ENCODE measurements around the gene EFL1.
"Not testable (repeated sequence)": the region's sequence is repeated elsewhere in the genome, so short reads cannot be mapped to it uniquely, and the experiment has no call there.

EFL1 gene

DNA sequence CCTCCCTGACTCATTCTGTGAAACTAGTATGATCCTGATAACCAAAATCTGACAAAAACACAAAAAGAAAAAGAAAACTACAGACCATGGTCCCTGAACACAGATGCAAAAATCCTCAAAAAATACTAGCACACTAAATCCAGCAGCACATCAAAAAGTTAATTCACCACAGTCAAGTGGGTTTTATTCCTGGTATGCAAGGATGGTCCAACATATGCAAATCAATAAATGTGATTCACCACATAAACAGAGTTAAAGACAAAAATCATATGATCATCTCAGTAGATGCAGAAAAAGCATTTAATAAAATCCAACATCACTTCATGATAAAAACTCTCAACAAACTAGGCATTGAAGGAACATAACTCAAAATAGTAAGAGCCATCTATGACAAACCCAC lies 12.9 kb upstream of the EFL1 start:
- no peak for DNase-seq

DNA sequence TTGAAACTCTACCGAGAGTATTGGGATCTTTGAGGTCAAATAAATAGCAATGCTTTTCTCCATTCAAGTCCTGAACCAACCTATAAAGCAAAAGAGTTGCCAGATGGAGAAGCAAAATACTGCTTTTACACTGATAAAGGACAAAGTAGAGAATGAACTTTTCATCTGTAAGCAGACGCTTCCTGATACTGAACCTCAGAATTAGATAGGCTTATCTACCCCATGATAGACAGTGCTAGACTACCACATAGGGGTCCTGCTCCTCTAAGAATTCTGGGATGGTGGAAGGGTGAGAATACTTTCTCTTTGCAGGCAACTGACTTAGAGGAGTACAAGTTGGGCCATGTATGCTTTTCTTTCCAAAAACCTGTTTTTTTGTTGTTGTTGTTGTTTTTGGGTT lies 9.6 kb upstream of the EFL1 start:
- no peak for DNase-seq

- not testable (repeated sequence) for DNase-seq
Measured at GRCh38 chr15:82268454-82268853, 5.9 kb upstream of the EFL1 start.

- DNase-seq, result not testable (repeated sequence)
Measured at GRCh38 chr15:82267137-82267536, 4.6 kb upstream of the EFL1 start.

- no peak for DNase-seq
Measured at GRCh38 chr15:82263350-82263749, 816 bp upstream of the EFL1 start.

DNA sequence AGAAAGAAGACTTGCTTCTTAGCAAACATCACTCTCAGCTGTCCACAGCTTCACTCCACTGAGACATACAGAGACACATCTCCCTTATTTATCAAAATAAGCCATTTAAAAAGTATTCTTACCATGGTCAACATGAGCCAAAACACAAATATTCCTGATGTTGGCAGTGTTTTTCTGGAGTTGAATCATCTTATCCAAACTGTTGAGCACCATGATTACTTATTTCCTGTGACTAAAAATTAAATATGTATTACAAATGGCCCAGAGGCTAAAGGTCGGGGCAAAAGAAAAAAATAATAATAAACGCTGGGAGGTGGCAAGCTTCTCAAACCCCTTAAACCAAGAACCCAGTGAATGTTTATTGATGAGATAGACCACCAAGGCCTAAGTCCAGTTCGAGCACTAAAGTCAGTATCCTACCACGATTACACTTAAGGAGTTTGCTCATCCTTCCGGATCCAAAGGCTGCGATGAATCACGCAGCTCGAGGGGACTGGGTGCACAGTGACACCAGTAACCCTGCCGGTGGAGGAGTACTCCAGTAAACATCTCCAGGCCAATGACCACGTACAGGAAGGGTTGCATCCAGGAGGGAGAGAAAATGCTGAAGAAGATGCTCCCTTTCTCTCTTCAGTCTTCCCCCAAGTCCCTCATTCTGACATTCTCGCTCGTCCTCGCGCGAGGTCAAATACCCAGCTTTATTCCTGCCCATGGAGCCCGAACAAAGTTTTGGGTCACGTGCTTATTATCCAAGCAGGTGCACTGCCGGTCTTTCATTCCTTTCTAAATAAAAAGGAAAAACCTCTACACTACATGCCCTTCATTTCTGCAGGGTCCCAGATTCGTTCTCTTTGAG lies 740 bp downstream of the EFL1 start:
- peak; percentile 58 for DNase-seq

- not testable (repeated sequence) for DNase-seq
Measured at GRCh38 chr15:82248261-82248660, 14.3 kb downstream of the EFL1 start.

DNA sequence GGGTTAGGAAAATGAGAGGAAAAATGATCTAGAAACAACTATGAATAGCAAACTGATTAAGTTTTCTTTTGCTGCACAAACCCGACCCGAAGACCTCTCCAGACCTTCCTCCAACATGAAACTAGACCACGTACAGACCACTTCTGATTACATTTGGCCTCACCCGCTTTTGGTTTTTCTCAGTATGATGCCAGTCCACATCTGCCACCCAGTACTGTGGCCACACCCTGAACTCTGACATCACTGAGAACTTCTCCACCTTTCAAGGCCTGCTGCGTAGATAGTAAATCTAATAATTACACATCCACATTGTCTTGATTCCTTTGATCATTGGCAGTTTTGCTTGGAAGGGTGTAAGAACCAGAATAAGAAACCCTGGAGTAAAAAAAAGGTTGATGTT lies 16.6 kb downstream of the EFL1 start:
- DNase-seq, result not testable (repeated sequence)

DNA sequence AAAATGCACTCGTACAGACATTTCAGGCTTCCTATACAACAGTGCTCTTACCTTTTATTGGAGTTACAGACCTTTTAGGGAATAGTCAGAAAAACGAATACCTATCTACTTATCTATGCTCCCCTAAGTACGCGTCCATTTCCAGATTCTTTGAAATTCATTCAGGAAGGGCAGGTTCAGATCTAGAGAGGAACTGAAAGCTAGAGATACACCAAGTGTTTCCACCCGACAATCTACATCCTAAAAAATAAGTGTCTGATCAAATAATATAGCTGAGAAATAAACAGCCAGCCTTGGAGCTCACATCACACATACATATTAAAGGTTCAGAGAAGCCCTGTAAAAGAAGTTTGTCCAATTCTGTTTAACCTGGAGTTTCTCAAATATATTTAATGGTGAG lies 18.9 kb downstream of the EFL1 start:
- DNase-seq, result not testable (repeated sequence)

DNA sequence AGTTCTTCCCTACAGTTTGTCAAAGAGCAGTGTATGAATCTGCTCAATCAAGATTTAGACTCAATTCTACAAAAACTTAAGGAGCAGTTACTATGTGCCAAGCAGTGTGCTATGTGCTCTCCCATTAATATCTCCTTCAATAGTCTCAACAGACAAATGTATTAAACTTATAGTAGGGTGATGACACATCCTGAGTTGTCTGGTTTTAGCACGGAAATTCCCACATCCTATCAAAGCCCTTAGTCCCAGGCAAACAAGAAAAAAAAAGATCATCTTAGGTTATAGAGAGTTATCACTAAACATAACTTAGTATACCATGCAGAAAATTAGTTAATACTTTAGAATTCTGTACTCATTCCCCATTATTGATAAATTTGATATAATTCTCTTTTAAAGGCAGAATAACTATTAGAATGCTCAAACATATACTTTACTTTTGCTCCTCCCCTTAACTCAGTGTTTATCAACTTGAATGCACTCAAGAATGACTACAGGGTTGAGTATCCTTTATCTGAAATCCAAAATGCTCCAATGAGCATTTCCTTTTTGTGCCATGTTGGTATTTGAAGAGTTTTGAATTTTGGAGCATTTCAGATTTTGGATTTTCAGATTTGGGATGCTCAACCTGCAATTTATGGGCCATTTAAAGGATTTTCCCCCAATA lies 20.6 kb downstream of the EFL1 start:
- not testable (repeated sequence) for DNase-seq

DNA sequence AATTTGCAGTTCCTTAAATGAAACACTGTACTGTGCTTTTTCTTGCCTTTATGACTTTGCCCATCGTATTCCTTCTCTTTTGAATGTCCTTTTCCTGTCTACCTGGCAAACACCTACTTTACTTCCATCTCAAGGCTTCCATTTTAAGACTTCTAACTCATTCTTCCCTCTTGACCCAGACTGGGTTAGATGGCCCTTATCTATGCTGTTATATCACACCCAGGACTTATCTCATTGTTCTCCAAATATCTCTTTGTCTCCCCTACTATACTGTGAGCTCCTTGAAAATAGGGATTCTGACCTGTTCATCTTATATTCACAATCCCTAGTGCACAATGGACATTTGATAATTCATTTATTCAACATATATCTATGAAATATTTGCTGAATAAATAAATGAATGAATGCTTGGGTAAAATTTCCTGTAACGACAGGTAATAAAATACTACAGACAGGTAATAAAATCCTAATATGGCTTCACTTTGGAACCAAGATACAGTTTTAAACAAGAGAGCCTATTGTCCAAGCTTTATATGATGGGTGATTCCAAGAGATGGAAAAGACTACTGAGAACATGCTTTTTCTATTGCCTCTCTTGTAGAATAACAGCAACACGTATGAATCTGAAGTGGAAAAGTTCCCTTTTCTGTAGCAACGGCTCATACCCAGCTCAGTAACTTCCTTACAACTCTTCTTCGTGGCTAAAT lies 22.7 kb downstream of the EFL1 start:
- DNase-seq, result no peak

DNA sequence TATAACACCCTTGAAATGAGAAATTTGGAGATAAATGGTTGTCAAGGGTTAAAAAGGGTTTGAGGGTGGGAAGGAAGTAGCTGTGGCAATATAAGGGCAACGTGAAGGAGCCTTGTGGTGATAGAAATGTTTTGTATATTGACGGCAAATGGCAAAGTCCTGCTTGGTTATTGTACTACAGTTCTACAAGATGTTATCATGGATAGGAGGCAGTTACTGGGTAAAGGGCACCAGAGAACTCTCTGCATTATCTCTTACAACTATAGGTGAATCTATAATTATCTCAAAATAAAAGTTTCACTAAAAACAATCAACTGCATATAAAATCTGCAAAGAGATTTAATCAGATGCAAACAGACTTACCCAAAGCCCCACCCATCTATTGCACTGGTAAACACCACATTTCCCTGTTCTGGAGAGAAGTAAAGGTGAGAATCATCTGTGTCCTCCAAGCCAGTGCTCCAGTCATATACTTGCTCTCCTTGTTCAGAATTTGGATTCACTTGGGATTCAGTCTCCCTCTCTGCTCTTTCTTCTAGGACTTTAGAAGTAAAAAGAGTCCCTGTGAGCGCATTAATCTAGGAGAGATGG lies 24.5 kb downstream of the EFL1 start:
- DNase-seq, result not testable (repeated sequence)

GRCh38 chr15:82231842-82232241 lies 30.7 kb downstream of the EFL1 start:
- DNase-seq, result no peak

- DNase-seq, result no peak
Measured at GRCh38 chr15:82231233-82231632, 31.3 kb downstream of the EFL1 start.

GRCh38 chr15:82228750-82229149 lies 33.8 kb downstream of the EFL1 start:
- DNase-seq, result peak; percentile 26

DNA sequence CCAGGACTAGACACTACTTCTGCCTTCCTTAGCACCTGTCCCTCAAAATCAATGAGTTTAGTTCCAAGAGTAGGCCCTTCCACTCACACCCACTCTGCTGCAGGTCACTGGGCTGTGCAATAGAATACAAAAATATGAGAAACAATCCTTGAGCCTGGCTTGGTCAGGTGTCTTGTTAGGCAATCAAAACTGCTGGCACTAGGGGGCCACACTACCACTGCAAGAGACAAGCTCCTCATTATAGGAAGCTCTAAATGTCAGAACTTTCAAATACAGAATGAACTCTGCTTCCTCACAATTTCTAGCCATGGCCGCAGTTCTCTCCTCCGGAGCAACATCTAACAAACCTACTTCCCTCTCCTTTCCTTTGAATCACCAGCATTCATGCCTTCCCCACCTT lies 41.0 kb downstream of the EFL1 start:
- not testable (repeated sequence) for DNase-seq

- not testable (repeated sequence) for DNase-seq
Measured at GRCh38 chr15:82216092-82216491, 46.4 kb downstream of the EFL1 start.

DNA sequence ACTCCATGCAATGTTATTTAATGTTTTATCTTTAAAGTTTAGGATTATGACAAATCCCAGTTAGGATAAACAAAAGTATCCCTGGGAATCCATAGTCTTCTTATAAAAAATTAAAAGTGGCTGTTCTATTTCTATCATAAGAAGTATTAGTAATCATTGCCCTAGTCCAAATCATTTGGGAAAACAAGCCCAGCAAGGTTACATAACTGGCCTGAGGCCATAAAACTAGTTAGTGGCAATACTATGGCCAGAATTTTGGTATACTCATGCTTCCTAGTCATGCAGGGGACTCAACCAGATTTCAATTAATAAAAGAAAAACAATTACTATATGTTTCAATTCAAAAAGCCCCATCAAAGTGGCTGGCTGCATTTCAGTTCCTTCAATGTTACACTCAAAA lies 50.3 kb downstream of the EFL1 start:
- DNase-seq, result not testable (repeated sequence)

- DNase-seq, result not testable (repeated sequence)
Measured at GRCh38 chr15:82210066-82210597, 52.4 kb downstream of the EFL1 start.

- DNase-seq, result not testable (repeated sequence)
Measured at GRCh38 chr15:82204575-82204974, 58.0 kb downstream of the EFL1 start.

DNA sequence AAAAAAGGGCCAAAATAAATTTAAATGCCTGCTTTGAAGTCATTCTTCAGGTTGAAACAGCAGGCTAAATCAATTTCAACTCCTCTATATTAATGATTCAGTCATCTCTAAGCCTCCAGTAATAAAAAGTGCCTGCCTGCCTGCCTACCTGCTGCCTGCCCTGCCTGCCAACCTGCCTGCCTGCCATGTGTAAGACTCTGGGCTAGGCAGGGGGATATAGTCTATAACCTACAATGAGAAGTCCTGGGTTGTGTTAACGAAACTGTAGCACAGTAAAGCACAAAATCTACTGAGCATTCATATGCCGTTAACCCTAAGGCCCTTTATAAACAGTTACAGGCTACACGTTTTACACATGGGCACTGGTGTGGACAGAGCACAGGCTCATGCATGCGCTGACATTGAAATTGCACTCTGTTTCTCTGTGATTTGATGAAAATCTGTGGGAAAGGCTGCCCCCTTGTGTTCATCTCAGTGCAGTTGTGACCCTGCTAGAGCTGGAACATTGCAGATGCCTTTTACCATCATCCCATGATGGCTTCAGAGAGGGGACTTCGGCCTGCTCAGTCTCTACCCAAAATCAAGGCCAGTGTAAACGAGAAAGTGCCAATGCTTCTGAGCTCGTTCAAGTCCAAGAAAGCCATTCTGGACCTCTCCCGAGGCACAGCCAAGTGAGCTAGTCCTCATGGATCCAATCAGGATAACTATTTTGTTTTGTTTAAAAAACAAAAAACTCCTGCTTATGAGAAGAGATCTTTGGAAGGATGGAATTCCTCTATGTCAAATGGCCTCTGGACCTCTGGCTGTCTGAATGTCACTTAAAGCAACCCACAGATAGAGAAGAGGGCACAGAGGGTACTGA lies 64.6 kb downstream of the EFL1 start:
- DNase-seq, result peak; percentile 64

DNA sequence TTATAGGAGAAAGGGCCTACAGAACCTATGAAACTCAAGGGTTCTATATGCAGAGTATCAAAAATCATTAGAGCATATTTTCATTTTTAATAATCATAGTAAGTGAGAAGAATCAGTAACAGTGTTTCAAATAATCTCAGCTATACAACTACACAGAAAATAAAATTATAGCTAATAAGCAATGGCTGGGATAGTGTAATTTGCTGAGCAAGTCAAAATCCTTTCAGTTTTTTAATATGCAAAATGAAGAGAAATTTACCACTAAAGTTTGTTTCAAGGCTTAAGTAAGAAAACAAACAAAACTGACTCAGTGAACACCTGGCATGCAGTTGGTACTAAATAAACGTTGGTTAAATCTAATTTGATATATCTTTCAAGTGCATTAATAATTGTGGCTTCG lies 66.2 kb downstream of the EFL1 start:
- DNase-seq, result no peak
